A673 (cell line): Measurements from ENCODE around the gene TMEM144.

ENCODE experiments used
- EZH2 ChIP-seq: fragments of 200-600 bp; sonication (generic); IDR thresholded peaks from 2 replicates; pipeline ENCODE4 v1.6.1; 2017; ENCODE audit warnings: borderline replicate concordance, low read depth, mild to moderate bottlenecking, mixed read lengths, antibody characterized with exemption, low read length; ENCODE audit not compliant: poor library complexity, severe bottlenecking
- TF ChIP-seq, protein P1 (sequence below): fragments of 300-800, 200-600 bp; sonication (generic); conservative IDR thresholded peaks from 2 replicates; pipeline ENCODE4 v1.5.1; 2017; ENCODE audit warnings: low read depth, mild to moderate bottlenecking, antibody characterized with exemption, low read length, moderate library complexity, mixed read lengths

DNA sequence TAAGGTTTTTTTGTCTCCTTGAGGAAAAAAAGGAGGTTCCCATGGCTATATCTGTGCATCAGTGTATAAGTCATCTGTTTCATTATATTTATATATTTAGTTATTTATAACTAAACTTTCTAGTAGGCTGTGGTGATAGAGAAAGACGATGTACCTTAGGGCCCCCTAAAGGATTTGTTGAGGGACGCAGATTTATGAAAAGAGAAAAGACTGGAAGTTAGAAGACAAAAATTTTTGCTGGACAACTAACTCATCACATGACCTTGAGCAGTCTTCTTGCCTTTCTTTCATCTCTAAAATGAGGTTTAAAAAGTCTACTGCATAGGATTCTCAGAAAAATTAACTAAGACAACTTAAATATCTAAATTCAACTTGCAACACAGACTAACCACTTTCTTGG lies 43.6 kb upstream of the TMEM144 start:
- TF ChIP-seq, protein P1, sequence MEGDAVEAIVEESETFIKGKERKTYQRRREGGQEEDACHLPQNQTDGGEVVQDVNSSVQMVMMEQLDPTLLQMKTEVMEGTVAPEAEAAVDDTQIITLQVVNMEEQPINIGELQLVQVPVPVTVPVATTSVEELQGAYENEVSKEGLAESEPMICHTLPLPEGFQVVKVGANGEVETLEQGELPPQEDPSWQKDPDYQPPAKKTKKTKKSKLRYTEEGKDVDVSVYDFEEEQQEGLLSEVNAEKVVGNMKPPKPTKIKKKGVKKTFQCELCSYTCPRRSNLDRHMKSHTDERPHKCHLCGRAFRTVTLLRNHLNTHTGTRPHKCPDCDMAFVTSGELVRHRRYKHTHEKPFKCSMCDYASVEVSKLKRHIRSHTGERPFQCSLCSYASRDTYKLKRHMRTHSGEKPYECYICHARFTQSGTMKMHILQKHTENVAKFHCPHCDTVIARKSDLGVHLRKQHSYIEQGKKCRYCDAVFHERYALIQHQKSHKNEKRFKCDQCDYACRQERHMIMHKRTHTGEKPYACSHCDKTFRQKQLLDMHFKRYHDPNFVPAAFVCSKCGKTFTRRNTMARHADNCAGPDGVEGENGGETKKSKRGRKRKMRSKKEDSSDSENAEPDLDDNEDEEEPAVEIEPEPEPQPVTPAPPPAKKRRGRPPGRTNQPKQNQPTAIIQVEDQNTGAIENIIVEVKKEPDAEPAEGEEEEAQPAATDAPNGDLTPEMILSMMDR = no peak; the same call in 1 of the 2 replicates
- no peak for TF ChIP-seq EZH2
